SKM-1 (cell line): ENCODE measurements around the gene VSIR.

Experiments used
- DNase-seq: peaks from one replicate; lab custom pipeline; 2025; ENCODE audit not compliant: unreplicated experiment; lab: John Stamatoyannopoulos, UW

VSIR gene

DNA sequence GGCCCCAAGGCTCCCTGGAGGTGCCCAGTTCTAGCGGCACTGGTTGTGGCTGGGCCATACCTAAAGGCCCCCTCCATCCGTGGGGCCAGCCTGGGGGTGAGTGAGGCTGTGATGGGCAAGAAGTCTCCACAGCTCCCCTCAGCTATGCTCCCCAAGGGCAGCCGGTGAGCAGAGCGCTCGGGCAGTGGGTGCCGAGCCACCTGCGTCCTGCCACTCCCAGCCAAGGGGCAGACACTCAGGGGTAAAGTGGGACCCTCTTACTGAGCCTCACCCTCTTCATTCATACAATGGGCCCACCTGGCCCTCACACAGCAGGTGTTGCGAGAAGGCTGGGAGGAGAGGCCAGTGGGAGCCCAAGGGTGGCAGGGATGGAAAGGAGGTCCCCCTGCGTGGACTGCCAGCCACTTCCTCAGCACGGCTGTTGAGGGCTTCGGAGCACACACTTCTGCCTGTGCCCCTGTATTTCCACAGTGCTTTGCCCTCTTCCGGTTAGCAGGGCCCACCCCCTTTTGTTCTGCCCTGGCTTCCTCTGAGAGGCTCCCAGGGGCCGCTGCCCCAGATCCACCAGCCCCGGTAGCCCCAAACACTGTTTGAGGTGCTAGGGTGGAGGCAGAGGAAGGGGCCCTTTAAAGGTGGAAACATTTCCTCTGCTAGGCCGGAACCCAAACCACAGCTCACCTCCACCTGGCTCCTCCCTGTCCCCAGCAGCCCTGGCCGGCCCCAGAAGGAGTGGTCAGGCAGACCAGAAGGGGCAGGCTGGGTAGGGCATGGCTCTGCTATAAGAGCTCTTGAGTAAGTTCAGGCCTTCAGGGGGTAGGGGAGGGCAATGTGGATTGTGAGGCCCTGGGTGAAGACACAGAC lies 37.4 kb downstream of the VSIR start:
- DNase-seq = no peak

DNA sequence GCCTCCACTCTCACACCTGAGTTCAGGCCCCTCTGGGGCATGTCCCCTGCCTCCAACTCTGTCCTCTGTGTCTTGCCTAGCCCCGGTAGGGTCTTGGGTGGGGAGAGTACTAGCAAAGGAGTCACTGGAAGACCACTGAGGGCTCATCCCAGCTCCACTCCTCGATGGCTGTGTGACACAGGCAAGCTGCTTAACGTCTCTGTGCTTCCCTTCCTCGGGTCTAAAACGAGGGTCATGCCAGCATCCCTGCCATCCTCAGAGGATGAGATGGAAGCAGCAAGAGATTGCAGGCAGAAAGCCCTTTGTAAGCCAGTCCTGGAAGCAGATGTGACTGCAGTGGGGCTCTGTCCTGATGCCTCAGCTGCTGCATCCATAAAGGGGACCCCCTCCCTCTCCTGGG lies 38.5 kb downstream of the VSIR start:
- DNase-seq = no peak

DNA sequence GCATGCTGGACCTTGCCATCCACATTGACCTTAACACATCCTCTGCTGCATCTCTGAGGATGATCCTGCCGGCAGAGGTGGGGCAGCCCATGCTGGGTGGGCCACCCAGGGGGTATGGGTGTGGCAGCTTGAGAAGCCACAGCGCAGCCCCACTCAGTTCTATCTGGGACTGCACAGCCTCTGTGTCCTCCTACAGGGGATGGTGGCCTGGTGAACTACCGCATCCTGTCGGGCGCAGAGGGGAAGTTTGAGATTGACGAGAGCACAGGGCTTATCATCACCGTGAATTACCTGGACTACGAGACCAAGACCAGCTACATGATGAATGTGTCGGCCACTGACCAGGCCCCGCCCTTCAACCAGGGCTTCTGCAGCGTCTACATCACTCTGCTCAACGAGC lies 41.5 kb downstream of the VSIR start:
- no peak for DNase-seq

DNA sequence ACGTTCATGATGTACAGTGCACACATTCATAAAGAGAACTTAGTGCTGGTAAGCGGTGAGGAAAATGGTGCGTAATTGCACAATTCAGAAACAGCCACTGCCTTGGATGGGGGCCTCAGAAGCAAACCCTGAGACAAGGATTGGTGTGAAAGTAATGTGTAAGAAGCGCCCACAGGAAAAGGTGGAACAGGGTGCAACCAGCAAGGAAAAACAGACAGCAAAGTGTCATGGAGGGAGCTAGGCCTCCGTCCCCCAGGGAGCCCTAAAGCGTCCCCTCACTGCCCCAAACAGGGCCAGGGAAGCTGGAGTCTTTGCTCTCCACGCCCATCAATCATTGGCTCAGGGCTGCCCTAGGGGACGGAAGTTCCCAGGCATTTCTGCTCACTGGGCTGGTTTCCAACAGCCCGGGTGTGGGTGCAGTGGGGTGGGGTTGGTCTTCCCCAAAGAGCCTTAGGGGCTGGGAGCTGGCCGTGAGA lies 44.1 kb downstream of the VSIR start:
- peak; percentile 62 for DNase-seq

DNA sequence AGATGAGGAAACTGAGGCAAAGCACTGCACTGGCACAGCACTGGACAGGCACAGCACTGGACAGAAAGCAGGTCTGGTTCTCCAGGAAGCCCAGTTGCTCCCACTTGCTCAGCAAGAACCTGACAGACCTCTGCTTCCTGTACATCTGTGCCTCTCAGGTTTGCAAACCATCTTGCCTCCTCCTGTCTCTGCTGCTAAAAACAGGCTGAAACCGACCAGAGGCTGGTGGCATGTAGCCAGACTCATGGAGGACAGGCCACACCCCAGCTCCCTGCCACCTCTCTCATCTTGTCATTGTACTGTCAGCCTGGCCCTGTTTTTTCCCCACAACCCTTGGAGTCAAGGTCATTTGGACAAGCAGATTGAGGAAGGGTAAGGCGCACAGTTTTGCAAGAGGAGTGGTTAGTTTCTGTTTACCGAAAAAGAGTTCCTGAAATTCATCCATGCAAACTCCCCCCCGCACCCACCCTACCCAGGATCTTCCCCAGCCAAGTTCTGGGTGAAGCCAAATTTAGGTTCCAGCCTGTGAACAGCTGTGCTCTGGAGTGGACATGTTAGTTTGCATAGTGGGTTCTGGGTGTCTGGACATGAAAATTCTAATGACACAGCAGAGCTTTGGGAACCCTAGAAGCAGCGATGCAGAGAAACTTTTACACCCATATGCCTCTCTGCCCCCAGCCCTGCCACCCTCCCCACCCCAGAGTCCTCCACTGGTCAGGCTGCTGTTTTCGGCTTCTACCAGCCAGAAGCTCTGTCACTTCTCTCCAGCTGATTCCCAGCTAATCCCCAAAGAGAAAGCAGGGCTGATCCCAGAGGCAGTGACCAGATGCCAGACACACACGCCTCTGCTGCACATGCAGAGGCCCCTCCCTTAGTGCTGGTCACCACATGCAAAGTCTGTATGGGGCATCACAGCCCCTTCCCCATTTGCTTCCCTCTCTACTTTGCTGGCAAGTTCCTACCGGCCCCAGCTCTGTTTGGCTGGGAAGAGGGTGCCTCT lies 45.3 kb downstream of the VSIR start:
- DNase-seq = peak; percentile 94

DNA sequence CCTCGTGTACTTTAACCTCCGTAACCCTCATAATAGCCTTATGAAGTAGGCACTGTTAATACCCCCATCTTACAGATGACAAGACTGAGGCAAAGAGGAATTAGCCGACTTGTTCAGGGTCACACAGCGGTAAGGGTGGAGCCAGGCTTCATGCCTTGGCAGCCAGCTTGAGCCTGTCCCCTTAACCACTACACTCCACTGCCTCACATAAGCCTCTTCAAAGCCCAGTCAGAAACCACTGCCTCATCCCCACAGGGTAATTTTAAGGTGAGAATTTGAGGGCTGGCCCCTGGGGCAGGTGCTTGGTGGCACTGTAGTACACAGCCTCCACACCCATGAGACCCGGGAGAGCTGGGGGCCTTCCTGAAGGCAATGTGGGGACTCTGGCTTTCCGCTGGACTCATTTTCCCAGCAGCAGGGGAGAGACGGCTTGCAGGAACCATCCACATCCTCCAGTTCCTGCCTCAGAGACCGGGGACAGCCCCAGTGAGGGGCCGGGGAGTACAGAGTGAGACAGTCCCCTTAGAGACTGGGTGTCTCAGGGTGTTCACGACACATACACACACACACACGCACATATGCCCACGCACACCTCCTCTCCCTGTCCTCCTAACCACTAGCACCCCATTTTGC lies 46.1 kb downstream of the VSIR start:
- no peak for DNase-seq

DNA sequence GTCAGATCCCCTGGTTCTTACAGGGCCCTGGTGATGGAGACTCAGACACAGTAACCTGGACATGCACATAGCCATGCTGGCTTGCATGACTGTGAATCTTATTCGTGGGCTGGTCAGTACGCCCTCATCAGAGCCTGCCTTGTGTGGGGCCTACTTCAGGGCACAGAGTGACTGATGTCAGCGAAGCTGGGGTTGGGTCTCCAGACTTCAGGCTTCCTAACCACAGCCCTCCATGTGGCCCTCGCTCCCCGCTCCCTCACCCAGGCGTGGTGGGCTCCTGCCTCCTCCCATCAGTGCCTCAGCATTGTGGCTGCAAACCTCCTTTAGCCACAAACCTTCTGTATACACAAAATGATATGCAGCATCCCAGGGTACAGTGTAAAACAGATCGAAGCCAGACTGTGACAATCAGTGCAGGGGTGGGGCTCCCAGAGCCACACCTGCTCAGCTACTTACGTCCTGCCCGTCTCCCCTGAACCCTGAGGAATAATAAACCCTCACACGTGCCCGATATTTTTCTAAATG lies 46.7 kb downstream of the VSIR start:
- no peak for DNase-seq

DNA sequence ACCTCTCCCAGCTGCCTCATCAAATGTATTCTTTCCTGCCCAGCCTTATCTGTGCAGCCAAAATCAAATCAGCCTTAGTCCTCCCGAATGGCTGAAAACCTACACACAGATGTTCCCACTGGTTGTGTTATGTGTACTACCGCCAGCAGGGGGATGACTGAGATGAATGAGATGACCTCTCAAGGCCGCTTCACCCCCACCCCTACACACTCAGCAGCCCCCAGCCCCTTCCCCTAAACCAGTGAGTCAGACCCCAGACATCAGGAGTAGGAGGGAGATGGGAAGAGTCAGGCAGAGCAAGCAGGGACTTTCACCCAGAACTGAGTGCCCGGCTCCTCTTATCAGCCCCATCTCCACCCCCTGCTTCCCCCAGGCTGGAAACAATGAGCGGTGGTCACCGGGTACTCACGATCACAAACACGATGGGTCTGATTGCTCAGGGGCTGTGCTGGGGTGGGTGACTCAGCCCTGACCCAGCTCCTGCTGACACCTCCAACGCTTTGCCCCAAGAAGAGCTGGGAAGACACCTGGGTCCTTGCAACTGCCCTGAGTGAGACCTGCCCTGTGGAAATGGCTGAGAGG lies 47.2 kb downstream of the VSIR start:
- DNase-seq = peak; percentile 15

DNA sequence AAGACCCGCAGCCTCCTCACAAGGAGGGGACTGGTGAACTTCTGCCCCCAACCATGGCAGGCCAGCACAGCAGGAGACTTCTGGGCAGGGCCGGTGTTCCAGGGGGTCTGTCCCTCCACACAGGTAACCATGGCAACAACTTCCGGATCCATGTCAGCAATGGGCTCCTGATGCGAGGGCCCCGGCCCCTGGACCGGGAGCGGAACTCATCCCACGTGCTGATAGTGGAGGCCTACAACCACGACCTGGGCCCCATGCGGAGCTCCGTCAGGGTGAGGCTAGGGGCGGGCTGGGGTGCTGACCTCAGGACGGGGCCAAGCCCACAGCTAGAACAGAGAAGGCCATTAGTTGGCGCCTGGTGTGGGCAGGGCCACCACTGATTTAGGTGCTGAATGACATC lies 48.1 kb downstream of the VSIR start:
- DNase-seq = no peak

DNA sequence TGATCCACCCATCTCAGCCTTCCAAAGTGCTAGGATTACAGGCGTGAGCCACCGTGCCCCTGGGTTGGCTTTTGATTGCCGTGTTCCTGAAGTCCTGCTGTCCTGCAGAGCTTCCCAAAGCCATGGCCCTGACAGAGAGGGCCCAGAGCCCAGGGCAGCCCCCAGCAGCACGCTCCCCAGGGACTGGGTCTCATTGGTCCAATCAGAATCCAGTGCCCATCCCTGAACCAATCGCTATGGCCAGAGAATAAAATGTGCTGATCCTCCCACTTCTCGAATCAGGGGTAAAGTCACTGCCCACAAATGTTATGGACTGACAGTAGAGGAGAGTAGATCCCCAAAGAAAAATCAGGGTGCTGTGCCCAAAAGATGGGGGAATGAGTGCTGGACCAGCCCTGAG lies 48.8 kb downstream of the VSIR start:
- DNase-seq = no peak

DNA sequence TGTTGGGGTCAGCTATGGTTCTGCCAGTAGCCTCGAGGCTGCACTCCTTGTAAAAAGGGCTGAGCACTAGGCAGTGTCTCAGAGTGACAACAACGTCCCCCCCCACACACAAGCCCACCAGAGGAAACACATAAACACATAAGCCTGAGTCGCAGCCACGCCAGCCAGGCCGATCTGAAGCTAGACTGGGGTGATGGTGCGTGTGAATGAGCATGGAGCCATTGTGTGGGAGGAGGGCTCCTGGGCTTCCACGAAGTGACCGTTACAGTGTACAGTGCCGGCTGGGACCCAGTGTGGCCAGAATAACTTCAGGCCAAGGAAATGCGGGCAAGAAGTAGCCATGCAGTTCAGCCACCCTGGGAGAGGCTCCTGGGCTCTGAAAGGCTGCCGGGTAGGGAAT lies 50.0 kb downstream of the VSIR start:
- DNase-seq = no peak

DNA sequence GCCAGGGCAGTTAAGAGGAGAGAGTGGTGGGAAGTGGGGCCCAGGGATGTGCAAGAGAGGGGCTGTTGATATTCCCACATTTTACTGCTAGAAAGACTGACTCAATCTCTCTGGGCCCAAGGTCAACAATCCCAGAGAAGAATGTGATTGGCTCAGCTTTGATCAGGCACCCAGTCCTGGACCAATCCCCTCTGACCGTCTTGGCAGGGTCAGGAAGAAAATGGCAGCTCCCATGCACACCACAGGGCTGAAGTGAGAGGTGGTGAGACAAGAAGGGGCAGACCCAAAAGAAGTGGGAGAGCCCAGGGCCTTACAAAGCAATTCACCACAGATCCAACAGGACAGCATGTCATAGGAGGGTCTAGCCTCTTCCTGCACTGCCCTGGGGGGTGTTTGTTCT lies 50.5 kb downstream of the VSIR start:
- DNase-seq = no peak

DNA sequence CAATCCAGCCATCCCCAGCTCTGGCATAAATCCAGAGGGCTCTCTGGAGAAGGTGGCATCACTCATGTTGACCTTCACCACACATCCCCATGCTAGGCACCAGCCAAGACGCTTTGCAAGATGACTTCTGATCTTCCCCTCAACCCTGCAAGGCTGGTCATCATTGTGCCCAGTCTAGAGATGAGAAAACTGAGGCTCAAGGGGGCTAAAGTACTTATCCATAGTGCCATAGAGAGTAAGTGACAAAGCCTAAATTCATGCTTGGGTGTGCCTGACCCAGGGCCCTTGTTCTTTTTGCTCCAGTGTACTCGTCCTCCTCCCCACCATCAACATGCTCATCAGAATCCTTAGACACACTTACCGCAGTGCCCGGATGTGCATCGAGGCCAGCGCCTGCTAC lies 52.0 kb downstream of the VSIR start:
- no peak for DNase-seq

DNA sequence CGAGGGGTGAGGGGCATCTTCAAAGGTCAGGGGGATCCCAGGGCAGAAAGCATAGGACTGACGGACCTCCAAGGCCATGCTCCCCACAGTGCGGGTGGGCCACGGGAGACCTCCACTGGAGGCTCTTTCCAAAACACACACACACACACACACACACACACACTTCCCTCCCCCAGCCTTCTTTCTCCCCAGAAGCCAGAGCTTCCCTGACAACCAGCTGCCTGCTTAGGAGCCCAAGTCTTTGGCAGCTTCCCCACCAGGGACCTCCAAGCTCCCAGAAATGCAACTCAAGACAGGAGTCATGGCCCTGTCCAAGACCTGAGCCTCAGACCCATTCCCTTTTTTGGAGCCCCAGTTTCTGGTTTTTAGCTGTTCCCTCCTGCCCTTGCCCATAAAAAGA lies 53.0 kb downstream of the VSIR start:
- no peak for DNase-seq

DNA sequence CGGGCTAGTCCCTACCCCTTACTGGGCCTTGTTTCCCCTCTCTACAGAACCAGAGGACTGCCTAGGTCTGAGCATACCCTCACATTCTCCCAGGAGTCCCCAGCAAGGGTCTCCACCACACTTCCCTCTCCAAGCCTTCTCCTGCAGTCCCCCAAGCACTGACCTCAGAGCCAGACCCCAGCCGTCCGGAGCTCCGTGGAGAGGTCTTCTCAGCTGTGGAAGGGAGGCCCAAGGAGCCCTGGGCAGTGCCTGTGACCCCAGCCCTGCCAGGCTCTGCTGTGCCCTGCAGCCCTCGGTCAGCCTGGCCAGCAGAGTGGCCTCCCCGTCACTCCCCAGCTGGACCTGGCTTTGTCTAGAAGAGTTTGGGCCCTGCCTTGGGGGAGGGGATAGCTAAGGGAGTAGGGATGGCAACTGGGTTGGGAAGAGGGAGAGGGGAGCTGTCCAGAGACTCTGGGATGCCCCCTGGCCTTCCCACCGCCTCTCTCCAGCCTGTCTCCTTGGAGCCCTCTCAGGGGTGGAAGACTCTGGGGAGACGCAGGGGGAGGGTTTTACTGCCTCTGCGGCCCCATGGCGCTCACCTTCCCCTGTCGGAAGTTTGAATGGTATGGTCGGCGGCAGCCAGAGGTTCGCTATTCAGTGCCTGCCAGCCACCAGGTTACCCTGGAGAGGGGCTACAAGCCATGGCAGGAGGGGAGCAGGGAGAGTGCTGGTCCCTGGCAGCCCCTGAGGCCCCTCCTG lies 53.7 kb downstream of the VSIR start, which contains the start of gene C10orf105:
TSS of gene C10orf105 (minus strand) at position 315 of the 738 bp plus-strand sequence. CDS start 3,441 bp downstream, outside the sequence.
- no peak for DNase-seq

DNA sequence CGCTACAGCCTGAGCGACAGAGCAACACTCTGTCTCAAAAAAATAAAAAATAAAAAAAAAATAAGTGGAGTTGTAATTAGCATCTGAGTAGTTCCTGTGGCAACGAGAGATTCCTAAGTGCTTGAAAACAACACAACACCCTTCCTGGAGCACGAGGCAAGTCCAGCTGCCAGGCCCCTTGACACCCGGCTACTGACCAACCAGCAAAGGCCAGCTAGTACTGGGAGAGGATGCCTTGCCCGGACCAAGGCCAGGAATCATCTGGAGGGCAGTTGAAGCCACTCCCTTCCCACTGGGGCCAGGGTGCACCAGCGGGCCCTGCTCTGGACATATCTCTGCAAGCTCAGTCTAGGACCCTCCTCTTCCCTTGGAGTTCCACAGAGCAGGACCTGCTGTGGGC lies 54.3 kb downstream of the VSIR start:
- DNase-seq = no peak

DNA sequence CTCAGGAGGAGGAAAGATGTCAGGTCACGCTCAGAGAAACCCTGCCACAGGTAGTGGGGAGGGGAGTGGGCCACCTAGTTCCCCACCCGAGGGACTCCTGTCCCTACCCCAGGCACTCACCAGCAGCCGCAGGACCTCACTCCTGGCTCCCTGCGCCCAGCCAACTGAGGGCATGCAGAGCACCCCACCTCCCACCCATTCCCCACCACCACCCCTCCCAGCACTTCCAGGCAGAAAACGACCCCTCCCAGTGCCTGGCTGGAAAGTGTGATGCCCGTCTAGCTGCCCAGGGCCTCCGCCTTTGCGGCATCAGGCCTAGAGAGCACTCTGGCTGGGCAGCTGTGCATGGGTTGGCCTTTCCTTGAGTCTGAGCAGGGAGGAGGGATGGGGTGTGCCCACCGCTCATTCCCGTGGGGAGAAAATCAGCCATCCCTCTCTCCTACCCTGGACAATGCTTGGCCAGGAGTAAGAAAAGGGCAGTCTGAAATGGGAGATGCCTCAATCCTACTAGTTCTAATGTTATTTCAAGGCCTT lies 55.1 kb downstream of the VSIR start:
- no peak for DNase-seq

DNA sequence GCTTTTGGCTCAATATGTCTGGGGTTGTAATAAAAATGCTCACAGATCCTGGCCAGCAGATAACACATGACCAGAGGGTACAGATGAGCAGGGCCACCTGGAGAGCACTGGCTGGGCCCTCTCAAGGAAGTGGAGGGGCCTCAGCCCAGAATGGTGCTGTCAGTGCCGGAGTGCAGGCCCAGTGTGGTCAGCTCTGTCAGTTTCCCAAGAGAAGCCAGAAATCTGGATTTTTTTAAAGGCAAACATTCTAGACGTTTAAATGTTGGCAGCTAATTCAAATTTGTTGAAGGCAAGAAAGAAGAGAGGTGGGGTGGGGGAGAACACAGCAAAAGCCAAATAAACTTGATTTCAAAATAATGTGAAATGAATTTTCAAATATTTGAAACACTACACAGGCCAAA lies 55.8 kb downstream of the VSIR start:
- no peak for DNase-seq

DNA sequence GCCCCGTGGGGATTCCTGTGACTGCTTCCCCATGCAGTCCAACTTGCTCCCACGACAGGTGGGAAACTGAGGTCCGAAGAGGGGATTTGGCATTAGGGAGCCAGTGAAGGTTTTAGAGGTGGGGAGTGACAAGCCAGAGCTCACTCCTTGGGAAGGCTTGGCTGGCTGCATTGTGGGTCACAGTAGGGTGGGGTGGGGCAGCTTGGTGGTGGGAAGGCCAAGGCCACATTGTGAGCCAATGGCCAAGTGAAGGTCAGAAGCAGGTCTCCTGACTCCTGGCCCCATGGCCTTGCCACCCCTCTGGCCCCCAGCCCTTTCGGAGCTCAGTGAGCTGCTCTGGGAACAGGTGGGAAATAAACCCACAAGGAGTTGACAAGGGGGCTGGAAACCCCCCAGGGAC lies 56.3 kb downstream of the VSIR start:
- no peak for DNase-seq

DNA sequence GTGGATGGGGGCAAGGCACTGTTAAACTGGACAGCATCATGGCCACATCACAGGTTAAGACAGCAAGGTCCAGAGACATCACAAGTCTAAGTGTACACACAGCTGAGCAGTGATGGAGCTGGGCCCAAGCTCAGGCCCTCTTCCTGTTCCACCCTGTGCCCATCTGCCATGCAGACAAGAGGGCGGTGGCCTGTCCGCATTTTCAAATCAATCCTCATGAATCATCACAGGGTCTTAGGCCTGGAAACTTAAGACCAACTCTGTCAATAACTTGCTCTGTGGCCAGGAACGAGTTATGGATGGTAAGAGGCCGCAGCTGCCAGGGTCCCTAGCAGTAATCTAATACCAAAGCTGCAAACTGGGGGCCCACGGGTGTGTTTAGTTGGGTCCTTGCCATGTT lies 56.9 kb downstream of the VSIR start:
- DNase-seq = no peak
